GM13976 (cell line): ENCODE results near the gene PLEKHO2.

Source experiments
- DNase-seq: peaks from one replicate; pipeline ENCODE4 v3.0.0; 2012; ENCODE audit warnings: low spot score
- in situ Hi-C: fragments of 300-500 bp; cut with MboI; formaldehyde crosslinking; loops from one replicate; pipeline ENCODE4 v1.12.0; 2022; ENCODE audit warnings: low sequenced_read_pairs, mixed read lengths, inconsistent platforms; ENCODE audit not compliant: unreplicated experiment
- TF ChIP-seq, protein P1 (sequence below): IDR thresholded peaks from 2 replicates; pipeline ENCODE4 v1.5.1; 2012; ENCODE audit warnings: borderline replicate concordance, mild to moderate bottlenecking; ENCODE audit not compliant: insufficient read depth; ENCODE audit errors: extremely low read depth, missing control alignments, control extremely low read depth

PLEKHO2 gene

DNA sequence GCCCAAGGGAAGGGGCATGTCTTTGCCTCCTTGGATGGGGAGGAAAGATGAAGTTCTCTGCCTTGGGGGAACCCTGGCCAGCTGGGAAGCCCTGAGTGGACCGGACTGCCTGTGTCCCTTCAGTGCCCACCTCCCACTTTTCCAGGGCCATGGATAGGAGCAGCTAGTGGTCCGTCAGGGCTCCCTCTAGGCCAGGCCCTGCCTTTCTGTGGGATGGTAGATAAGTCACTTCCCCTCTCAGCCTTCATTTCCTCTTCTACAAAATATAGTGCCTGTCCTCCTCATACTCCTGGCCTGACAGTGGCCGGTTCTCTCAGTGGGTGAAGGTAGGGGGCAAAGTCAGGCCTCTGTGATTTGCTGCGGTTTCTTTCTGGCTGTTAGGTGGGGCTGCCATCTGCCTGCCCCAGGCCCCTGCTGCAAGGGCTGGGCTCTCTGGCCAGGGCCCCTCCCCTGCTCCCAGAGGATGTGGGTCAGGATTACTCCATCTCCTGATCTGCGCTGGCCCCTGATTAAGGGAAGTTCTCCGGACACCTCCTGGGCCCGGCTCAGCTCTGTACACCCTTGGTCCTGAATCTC, 1.4 kb downstream of the PLEKHO2 start:
- peak; percentile 57 for DNase-seq
- in situ Hi-C loops, result no loop called here
- TF ChIP-seq, protein P1, sequence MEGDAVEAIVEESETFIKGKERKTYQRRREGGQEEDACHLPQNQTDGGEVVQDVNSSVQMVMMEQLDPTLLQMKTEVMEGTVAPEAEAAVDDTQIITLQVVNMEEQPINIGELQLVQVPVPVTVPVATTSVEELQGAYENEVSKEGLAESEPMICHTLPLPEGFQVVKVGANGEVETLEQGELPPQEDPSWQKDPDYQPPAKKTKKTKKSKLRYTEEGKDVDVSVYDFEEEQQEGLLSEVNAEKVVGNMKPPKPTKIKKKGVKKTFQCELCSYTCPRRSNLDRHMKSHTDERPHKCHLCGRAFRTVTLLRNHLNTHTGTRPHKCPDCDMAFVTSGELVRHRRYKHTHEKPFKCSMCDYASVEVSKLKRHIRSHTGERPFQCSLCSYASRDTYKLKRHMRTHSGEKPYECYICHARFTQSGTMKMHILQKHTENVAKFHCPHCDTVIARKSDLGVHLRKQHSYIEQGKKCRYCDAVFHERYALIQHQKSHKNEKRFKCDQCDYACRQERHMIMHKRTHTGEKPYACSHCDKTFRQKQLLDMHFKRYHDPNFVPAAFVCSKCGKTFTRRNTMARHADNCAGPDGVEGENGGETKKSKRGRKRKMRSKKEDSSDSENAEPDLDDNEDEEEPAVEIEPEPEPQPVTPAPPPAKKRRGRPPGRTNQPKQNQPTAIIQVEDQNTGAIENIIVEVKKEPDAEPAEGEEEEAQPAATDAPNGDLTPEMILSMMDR, result no peak

DNA sequence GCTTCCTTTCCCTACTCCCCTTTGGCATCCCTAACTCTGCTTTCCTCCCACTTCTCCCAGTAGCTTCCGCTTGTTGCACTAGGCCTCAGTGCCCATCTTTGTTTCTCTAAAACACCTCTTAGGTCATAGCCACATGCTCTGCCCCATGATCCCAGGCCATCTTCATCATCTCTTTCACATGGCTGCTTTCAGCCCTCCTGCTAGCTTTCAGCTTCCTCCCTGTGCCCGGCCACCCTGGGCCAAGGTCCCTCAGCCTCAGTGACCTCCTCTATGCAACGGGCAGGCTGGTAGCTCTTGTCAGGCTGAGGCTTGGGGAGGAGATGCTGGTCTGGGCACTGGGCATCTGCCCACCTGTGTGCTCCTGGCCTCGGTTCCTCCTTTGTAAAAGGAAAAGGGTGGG, 2.3 kb downstream of the PLEKHO2 start:
- TF ChIP-seq, protein P1, result no peak
- DNase-seq, result no peak
- in situ Hi-C loops, result no loop called here

GRCh38 chr15:64844576-64845145, 2.9 kb downstream of the PLEKHO2 start:
- TF ChIP-seq, protein P1, result no peak
- in situ Hi-C loops, result no loop called here
- no peak for DNase-seq

DNA sequence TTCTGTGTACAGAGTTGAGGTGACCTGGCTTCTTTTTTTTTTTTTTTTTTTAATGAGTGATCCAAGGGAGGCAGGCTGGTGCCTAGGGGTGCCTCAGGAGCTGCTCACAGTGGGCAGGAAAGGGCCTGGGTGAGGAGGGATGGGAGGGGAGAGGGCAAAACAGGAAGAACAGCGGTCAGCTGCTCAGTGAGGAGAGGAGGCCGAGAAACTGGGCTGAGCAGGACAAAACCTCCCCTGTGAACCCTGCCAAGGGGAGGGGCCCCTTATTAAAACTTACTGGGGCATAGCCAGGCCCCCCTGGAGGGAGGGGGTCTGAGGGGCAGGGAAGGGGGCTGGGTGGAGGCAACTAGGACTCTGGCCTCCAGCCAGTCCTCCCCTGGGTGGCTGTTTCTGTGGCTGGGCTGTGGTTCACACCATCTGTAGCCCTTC, 3.5 kb downstream of the PLEKHO2 start:
- DNase-seq, result no peak
- TF ChIP-seq, protein P1, result no peak
- in situ Hi-C loops, result no loop called here

- TF ChIP-seq, protein P1, result no peak
- no peak for DNase-seq
- in situ Hi-C loops, result no loop called here
Observed at GRCh38 chr15:64845831-64846595, 4.3 kb downstream of the PLEKHO2 start.

GRCh38 chr15:64847016-64847415, 5.3 kb downstream of the PLEKHO2 start:
- TF ChIP-seq, protein P1, result no peak
- no peak for DNase-seq
- in situ Hi-C loops, result no loop called here
